ENCODE data around the gene NANOG.
"Not testable (repeated sequence)": the region's sequence is repeated elsewhere in the genome, so short reads cannot be mapped to it uniquely, and the experiment has no call there.

The NANOG gene

DNA sequence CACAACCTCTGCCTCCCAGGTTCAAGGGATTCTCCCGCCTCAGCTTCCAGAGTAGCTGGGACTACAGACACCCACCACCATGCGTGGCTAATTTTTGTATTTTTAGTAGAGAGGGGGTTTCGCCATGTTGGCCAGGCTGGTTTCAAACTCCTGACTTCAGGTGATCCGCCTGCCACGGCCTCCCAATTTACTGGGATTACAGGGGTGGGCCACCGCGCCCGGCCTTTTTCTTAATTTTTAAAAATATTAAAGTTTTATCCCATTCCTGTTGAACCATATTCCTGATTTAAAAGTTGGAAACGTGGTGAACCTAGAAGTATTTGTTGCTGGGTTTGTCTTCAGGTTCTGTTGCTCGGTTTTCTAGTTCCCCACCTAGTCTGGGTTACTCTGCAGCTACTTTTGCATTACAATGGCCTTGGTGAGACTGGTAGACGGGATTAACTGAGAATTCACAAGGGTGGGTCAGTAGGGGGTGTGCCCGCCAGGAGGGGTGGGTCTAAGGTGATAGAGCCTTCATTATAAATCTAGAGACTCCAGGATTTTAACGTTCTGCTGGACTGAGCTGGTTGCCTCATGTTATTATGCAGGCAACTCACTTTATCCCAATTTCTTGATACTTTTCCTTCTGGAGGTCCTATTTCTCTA is at the start of gene NANOG:
Gene NANOG, plus strand, starts transcription at position 519 of the 645 bp plus-strand sequence. CDS start 213 bp downstream, outside the sequence.
- in situ Hi-C loops (cut with HindIII; ENCODE audit: low sequenced_read_pairs) = not testable (repeated sequence)

DNA sequence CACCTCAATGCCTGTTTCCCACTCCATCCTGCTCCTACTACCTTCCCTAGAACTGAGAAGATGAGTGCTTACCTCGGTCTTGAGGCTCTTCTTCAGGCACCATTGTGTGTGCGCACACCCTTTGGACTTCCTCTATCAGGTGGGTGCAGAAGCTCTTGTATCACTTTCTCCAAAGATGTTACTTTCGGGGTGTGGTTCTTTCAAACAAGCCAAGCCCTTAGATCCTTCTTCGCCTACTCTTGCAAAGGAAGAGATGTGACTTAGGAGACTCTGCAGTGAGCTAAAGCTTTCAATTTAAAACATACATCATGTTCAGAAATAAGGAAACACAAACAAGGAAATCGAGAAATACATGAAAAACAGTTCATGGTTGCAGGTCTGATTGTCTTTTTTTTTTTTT is 42.0 kb upstream of the NANOG start, which contains the start of gene CLEC4C:
Gene CLEC4C, minus strand, starts transcription at position 130 of the 400 bp plus-strand sequence. Its CDS starts 27 bp downstream, at position 103.
- in situ Hi-C loops (cut with HindIII; ENCODE audit: low sequenced_read_pairs) = no loop called here

DNA sequence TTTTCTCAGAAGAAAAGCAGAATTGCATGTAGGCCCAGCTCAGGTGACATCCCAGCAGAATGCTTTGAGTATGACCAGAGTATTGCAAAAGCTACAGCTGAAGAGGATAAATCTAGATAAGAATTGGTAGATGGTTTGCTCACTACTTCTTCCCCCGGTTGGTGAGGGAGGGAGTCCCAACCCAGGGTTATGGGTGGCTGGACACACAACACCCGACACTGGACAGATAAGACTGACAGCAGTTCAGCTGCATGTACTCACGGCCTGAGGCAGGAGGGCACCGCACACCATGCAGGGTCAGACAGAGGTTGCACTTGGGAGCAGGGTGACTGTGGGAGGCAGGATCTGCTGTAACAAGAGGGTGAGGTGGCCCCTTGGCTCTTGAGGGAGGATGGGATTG is 40.4 kb upstream of the NANOG start:
- in situ Hi-C loops (cut with HindIII; ENCODE audit: low sequenced_read_pairs) = no loop called here

DNA sequence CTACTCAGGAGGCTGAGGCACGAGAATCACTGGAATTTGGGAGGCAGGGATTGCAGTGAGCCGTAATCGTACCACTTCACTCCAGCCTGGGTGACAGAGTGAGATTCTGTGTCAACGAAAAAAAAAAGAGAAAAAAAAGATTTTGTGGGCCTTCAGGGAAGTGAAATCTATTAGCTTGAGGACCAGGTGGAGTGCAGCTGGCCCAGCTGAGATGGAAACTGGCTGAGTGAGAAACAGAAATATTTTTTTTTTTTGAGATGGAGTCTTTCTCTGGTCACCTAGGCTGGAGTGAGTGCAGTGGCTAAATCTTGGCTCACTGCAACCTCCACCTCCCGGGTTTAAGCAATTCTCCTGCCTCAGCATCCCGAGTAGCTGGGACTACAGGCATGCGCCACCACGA is 39.8 kb upstream of the NANOG start:
- in situ Hi-C loops (cut with HindIII; ENCODE audit: low sequenced_read_pairs) = no loop called here

DNA sequence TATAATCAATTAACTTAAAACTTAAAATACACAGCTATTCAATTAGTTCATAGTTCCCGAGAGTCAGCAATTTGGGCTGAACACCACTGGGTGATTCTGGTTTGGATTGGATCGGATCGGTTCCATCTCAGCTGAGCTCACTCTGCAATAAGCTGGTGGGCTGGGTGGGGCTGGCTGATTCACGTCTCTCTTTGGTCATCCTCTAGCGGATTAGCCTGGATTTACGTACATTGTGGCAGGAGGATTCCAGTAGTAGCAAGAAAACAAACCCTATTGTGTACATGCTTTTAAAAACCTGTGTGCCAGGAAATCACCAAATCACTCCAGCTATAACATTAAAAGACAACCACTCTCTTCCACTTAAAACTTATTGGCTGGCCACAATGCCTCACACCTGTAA is 38.9 kb upstream of the NANOG start:
- in situ Hi-C loops (cut with HindIII; ENCODE audit: low sequenced_read_pairs) = no loop called here

DNA sequence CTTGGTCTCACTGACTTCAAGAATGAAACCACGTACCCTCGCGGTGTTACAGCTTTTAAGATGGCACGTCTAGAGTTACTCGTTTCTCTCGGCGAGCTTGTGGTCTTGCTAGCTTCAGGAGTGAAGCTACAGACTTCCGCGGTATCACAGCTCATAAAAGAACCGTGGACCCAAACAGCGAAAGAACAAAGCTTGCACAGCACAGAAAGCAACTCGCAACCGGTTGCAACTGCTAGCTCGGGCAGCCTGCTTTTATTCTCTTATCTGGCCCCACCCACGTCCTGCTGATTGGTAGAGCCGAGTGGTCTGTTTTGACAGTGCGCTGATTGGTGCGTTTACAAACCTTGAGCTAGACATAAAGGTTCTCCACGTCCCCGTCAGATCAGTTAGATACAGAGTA is 37.8 kb upstream of the NANOG start:
- in situ Hi-C loops (cut with HindIII; ENCODE audit: low sequenced_read_pairs) = no loop called here

DNA sequence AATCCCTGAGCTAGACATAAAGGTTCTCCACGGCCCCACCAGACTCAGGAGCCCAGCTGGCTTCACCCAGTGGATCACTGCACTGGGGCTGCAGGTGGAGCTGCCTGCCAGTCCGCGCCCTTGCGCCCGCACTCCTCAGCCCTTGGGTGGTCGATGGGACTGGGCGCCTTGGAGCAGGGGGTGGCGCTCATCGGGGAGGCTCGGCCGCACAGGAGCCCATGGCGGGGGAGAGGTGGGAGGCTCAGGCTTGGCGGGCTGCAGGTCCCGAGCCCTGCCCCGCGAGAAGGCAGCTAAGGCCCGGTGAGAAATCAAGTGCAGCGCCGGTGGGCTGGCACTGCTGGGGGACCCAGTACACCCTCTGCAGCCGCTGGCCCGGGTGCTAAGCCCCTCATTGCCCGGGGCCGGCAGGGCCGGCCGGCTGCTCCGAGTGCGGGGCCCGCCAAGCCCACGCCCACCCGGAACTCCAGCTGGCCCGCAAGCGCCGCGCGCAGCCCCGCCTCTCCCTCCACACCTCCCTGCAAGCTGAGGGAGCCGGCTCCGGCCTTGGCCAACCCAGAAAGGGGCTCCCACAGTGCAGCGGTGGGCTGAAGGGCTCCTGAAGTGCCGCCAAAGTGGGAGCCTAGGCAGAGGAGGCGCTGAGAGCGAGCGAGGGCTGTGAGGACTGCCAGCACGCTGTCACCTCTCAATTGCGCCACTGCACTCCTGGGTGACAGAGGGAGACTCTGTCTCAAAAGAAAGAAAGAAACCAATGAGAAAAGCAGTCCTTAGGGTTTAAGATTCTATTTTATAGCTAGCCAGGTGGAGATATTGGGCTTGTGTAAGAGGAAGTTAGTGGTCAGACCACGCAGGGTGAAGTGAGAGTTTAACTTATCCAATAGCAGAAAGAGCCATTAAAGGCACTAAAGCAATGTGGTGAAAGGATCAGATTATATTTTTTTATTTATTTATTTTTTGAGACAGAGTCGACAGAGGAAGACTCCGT is 37.0 kb upstream of the NANOG start:
- in situ Hi-C loops (cut with HindIII; ENCODE audit: low sequenced_read_pairs) = not testable (repeated sequence)

DNA sequence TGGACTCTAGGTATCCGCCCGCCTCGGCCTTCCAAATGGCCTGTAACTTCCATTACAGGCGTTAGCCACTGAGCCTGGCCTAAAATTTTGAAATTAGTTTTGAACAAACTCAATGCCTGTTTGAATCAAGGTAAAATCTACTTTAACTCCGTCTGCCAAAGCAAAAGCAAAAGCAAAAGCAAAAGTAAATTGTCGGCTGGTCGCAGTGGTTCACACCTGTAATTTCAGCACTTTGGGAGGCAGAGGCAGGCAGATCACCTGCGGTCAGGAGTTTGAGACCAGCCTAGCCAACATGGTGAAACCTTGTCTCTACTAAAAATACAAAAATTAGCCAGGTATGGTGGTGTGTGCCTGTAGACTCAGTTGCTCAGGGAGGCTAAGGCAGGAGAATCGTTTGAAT is 33.5 kb upstream of the NANOG start:
- in situ Hi-C loops (cut with HindIII; ENCODE audit: low sequenced_read_pairs) = not testable (repeated sequence)

DNA sequence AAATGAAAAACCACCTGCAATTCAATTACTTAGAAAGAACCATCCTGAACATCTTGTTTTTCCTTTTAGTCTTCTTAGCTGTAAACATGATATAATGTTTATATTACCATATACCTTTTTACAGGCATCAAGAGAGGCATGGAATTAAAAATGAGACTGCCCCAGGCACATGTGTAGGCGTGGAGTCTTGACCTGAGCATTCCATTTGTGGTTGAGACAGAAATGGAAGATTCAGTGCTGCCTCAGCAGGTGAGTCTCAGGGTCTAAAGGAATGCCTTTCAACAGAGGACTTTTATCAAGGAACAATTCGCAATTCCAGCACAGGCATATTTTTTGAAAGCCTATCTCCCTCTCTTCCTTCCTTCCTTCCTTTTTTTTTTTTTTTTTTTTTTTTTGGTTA is 32.2 kb upstream of the NANOG start:
- in situ Hi-C loops (cut with HindIII; ENCODE audit: low sequenced_read_pairs) = no loop called here

DNA sequence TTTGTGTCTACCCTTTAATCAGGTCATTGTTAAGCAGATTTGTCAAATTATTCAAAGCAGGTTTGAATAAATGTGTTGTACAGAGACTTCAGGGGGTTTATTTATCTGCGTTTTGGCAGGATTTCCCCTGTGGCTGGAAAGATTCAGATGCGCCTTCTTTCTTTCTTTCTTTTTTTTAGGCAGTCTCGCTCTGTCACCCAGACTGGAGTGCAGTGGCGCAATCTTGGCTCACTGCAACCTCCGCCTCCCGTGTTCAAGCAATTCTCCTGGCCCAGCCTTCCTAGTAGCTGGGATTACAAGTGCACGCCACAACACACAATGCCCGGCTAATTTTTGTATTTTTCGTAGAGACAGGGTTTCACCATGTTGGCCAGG is 30.4 kb upstream of the NANOG start:
- in situ Hi-C loops (cut with HindIII; ENCODE audit: low sequenced_read_pairs) = no loop called here

DNA sequence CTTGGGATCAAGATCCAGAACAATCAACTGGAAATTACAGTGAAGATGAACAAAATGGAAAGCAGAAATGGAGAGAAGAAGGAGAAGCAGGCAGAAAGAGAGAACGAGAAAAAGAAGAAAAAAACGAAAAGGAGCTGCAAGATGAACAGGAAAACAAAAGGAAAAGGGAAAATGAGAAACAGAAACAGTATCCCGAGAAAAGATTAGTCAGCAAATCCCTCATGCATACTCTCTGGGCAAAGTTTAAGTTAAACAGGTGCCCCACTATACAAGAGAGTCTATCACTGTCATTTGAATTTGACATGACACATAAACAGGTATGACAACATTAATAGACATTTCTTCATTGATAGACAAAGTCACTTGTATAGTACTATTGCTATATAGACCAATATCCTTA is 19.2 kb upstream of the NANOG start:
- in situ Hi-C loops (cut with HindIII; ENCODE audit: low sequenced_read_pairs) = no loop called here

DNA sequence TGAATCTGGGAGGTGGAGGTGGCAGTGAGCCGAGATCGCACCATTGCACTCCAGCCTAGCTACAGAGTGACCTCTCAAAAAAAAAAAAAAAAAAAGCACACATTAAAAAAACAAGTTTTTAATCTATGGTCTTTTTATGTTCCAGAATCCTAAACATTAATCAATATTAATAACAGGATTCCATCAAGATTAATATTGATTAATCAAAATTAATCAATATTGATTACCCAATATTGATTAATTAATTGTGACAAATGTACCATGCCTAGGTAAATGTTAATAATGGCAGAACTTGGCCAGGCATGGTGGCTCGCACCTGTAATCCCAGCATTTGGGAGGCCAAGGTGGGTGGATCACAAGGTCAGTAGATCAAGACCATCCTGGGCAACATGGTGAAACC is 7.9 kb upstream of the NANOG start:
- in situ Hi-C loops (cut with HindIII; ENCODE audit: low sequenced_read_pairs) = no loop called here

DNA sequence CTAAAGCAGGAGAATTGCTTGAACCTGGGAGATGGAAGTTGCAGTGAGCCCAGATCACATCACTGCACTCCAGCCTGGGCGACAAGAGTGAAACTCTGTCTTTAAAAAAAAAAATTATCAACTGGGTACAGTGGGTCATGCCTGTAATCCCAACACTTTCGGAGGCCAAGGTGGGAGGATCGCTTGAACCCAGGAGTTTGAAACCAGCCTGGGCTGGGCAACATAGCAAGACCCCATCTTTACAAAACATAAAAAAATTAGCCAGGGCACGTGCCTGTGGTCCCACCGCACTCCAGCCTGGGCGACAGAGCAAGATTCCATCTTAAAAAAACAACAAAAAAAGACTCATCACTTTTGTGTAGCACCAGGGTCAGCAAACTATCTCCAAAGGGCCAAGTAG is 7.1 kb upstream of the NANOG start:
- in situ Hi-C loops (cut with HindIII; ENCODE audit: low sequenced_read_pairs) = no loop called here

DNA sequence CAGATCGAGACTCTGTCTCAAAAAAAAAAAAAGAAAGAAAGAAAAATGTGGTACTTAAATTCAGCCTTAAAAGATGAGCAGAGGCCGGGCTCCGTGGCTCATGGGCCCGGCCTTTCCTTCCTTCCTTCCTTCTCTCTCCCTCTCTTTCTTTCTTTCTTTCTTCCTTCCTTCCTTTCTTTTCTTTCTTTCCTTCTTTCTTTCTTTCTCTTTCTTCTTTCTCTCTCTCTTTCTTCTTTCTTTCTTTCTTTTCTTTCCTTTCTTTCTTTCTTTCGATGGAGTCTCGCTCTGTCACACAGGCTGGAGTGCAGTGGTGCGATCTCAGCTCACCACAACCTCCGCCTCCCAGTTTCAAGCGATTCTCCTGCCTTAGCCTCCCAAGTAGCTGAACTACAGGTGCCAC is 5.8 kb upstream of the NANOG start:
- in situ Hi-C loops (cut with HindIII; ENCODE audit: low sequenced_read_pairs) = not testable (repeated sequence)

DNA sequence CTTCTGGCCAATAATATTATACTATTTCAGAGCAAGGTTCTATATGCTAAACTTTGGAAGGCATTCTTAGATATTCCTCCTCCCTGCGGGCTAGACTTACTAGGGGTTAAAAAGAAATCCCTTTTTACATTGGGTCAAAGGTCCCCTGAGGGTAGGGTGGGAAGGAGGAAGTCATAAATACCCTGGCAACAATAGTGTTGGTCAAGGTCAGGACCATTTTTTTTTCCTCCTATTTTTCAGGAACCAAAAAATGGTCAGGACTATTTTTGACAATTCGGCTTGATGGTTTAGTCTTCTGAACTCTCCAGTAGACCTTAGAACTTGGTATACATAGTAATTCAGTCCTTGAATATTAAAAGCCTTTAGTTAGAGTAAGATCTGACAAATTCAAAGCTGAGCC is 4.5 kb upstream of the NANOG start:
- in situ Hi-C loops (cut with HindIII; ENCODE audit: low sequenced_read_pairs) = no loop called here

DNA sequence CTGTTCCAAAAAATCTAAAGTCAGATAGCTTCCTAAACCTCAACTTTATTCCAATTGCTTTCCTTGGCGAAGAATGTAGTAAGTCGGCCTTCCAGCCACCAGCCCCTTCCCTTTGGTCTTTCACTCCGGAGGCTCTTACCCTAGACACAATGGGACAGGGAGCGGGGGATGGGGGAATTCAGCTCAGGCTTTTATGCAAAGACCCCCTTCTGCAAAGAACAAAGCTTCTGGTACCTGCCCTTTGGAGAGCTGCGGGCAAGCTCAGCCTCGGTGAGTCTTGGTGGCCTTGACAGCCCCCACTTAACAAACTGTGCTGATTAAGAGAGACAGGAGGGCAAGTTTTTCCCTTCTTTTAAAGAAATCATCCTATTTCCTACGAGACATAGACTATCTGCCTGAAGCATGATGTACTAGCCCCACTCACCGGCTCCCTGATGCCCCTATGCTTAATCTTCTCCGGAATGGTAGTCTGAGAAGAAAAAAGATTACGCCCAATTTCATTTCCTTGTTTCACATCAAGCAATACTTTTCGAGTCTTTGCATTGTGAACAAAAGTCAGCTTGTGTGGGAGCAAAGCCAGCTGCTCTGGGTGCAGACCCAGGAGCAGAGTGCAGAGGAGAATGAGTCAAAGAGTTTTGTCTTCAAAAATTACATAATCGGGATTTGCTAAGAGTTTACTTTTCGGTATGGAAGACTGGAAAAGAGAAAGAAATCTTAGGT is 1.5 kb upstream of the NANOG start:
- in situ Hi-C loops (cut with HindIII; ENCODE audit: low sequenced_read_pairs) = no loop called here

DNA sequence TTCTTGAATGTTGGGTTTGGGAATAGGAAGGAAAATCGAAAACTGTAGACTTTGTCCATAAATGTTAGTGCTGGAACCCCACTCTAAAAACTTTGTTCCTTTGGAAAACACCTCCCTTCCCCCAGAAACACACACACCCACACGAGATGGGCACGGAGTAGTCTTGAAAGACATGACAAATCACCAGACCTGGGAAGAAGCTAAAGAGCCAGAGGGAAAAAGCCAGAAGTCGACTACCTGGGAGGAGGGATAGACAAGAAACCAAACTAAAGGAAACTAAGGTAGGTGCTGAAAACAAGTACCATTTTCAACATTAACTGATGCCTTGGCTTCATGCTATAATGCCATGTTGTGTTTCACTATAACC is 925 bp upstream of the NANOG start:
- in situ Hi-C loops (cut with HindIII; ENCODE audit: low sequenced_read_pairs) = no loop called here

DNA sequence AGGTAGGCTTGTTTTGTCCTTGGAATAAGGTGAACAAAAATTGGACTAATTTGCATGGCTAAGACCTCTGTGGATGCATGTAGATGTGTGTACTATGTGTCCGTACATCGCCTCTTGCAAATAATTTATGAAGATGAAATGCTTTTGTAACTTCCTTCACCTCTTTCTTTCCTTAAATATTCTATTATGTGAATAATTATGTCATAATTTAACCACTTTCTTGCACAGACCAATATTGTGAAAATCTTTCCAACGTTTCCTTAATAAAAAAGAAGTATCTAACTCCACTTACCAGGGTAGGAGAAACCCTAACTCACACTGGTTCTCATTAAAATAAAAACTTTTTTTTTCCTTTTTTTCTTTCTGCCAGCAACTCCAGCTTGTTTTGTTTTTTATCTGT is 4.0 kb downstream of the NANOG start:
- in situ Hi-C loops (cut with HindIII; ENCODE audit: low sequenced_read_pairs) = no loop called here

DNA sequence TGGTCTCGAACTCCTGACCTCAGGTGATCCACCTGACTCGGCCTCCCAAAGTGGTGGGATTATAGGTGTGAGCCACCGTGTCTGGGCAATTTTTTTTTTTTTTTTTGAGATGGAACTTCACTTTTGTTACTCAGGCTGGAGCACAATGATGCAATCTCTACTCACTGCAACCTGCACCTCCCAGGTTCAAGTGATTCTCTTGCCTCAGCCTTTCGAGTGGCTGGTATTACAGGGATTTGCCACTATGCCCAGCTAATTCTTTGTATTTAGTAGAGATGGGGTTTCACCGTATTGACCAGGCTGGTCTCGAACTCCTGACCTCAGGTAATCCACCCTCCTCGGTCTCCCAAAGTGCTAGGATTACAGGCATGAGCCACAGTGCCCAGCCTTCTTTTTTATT is 8.1 kb downstream of the NANOG start:
- in situ Hi-C loops (cut with HindIII; ENCODE audit: low sequenced_read_pairs) = not testable (repeated sequence)

DNA sequence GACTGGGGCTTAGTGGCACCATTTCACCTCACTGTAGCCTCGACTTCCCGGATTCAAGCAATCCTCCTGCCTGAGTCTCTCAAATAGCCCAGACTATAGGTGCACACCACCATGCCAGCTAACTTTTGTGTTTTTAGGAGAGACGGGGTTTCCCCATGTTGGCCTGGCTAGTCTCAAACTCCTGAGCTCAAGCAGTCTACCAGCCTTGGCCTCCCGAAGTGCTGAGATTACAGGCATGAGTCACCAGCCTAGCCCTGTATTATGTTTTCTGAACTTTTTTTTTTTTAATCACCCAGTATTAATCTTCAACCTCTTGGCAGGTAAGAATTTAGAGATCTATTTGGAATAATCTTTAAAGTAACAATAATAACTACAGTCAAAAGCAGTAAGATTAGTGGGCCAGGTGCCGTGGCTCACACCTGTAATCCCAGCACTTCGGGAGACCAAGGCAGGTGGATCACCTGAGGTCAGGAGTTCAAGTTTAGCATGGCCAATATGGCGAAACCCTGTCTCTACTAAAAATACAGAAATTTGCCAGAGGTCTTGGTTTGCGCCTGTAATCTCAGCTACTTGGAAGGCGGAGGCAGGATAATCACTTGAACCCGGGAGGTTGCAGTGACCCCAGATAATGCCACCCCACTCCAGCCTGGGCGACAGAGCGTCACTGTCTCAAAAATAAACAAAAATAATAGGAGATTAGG is 8.6 kb downstream of the NANOG start:
- in situ Hi-C loops (cut with HindIII; ENCODE audit: low sequenced_read_pairs) = no loop called here

DNA sequence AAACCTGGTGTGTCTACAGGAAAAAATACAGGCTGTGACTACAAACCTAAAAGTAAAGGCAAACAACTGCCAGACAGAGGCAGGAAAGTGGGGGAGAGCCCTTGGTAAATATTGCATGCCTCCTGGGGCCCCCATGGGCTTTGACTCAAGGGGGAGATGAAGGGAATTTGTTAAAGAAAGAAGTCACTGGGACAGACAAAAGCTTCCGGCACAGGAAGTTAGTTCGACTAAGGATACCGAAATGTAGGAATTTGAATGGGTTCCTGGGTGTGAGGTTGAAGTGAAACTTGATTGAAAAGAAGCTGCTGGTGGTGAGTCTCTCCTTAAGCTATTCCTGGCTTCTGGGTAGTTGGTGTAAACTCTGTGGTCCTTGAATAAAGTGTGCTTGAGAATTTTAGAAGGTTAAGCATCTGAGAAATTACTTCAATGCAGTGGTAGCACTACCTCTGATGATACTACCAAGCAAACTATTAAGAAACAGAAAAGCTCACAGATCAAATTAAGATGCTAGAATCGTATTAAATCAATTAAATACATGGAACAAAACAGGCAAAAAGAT is 9.6 kb downstream of the NANOG start:
- in situ Hi-C loops (cut with HindIII; ENCODE audit: low sequenced_read_pairs) = not testable (repeated sequence)

Measured in DLD1 (cell line).